Activated naive CD8-positive, alpha-beta T cell treated with anti-CD3 and anti-CD28 coated beads, Interleukin-2, amount 50 U/mL, for 16 hours (primary cell): ENCODE results near the gene DUOXA1.
"Not testable (repeated sequence)": the region's sequence is repeated elsewhere in the genome, so short reads cannot be mapped to it uniquely, and the experiment has no call there.

Source experiments
- DNase-seq: peaks from one replicate; pipeline ENCODE4 v3.0.0-alpha.2; 2020; ENCODE audit warnings: low read depth, low spot score

The DUOXA1 gene

GRCh38 chr15:45113380-45113990, 16.2 kb downstream of the DUOXA1 start:
- no peak for DNase-seq

DNA sequence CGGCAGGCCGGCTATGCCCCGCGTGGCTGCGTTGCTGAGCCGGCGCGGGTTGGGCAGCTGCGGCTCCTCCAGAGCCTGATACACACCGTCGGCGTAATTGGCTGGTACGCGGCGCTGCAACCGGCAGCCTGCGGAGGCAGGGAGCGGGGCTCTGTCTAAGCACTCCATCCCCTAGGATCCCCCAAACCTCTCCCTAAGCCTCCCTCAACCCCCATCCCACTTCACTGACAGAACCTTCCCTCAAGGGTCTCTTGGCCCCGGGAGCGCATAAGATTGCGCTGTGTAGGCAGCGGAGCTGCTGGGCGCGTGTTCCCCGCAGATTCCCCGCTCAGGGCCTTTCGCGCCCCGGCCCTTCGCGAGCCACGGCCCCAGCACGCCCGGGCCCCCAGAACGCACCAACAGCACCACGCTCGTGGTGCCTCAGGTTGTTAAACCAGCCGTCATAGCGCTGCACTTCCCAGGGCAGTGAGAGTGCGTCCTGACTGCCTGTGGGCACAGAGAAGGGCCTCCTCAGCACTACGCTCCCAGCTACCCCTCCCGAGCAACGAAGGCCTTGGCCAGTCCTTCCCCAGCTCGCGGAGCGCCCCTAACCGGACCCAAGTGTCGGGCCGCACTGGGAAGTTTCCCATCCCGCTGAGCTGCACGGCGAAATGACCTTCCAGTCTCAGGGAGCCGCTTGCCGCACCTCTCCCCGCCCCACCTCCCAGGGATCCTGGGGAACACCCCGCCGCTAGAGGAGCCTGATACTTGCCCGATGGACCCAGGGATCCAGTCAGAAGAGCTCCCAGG, 16.9 kb downstream of the DUOXA1 start:
- no peak for DNase-seq

DNA sequence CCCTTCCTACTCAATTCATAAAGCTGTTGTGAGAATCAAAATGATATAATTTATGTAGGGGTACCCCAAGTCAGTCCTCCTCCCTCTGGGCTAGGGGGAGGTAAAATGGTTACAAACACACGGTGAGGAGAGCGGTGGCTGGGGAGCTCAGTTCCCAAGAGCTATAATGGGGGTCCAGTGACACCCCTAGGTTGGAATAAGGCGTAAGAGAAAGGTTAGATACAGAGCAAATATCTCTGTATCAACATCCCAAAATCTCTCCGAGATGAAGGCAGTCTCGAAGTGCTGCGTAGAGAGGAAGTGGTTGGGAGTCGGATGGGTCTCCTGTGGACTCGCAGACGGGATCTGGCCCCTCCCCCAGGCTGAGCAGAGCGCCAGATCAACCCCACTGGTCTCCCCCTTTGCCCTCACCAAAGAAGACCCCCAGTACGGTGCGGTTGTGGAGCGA, 17.5 kb downstream of the DUOXA1 start:
- DNase-seq, result no peak

DNA sequence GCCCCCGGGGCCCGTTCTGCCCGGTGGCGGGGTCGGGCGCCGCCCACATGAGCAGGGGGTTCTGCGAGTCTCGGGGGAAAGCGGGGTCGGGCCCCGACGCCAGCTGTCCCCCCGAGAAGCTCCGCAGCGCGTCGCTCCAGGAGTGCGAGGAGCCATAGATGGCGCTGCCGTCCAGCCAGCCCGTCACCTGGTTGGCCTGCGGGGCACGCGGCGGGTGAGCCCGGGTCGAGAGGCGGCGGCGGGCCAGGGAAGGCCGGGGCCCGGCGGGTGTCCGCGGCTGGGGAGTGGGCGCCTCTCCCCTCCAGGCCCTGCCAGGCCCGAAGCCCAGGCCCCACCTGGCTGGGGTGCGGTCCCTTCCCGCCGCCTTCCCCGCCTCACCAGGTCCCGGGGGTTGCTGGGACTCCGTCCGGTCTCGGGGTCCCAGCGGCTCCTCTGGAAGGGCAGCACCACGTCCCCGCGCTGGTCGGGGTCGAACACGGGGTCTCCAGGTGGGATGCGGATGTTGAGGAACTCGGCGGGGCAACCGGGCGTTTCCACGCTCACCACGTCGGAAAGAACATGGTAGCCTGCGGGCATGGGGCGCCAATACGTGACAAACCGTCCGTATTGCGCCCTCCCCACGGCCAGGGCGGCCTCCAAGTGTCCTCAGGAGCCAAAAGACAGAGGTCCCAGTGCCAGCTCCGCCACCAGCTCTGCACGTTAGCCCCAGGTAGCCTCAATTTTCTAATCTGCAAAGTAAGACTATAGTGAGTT, 18.1 kb downstream of the DUOXA1 start:
- no peak for DNase-seq

DNA sequence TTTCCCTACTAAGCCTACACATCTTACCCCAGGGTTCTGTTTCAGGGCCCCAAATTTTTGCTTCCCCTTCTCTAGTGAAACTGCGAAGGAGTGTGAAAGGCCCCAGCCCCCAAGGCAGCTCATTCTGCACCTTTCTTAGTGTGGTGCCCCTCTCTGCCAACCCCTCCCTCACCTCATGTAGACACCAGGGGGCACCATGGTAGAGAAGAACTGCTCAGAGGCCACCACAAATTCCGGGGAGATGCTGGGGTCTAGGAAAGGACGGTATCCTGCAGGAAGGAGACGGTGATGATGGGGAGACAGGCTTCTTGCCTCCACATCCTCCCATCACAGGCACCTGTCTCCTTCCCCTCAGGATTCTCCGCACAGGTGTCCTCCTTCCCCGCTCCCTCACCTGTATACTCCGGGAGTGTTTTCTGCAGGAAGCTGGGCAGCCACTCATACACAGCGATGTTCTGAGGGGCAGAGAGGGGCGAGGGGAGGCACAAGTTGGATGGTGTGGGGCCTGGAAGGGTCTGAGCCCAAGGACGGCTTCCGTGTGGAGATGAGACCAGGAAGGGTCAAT, 19.3 kb downstream of the DUOXA1 start:
- DNase-seq, result no peak

DNA sequence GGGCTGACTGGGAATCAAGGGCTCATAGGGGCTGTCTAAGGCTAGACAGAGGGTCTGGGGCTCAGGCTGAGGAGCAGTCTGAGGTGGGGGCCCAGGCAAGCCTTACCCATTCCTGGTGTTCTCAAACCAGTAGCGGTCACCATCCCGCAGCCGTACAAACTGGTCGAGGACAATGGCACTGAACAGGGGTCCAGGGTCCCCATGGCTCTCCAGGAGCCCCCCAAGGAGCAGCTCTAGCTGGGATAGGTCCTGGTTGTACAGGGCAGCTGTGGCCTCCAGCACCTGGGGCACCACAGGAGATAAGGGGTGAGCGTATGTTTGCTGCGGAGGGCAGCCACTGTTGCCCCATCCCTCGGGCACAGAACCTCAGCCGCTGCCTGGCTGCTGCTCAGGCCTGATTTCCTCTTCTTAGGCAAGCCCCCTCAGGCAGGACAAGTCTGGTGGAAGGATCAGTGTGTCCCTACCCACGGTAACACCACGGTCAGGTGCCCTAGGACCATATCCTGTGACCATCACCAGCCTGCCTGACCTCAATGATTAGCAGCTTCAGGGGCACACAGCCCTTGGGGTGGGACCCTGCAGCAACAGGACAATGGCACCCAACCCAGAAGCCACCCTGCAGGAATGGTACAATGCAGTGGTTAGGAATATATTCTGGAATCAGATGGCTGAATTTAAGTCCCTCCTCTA, 21.6 kb downstream of the DUOXA1 start:
- DNase-seq, result no peak

- no peak for DNase-seq
Measured at GRCh38 chr15:45106002-45106790, 23.5 kb downstream of the DUOXA1 start.

DNA sequence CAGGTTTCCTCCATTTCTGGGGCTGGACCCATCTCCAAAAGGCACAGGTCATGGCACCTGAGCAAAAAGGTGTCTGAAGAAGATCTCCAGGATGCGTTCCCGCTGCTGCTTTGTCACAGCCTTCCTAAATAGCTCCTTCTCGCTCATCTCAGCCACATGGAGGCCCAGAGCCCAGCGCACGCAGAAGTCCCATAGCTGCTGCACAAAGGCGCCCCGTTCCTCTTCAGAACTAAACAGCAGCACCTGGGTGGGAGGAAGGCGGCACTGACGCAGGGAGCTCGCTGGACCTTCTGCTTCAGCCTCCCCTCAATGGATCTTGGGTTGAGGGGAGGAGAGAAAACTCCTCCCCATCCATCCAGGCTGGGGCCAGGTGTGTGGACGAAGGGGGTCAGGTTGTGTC, 24.1 kb downstream of the DUOXA1 start:
- DNase-seq, result no peak

- DNase-seq, result not testable (repeated sequence)
Measured at GRCh38 chr15:45104170-45104569, 25.5 kb downstream of the DUOXA1 start.

DNA sequence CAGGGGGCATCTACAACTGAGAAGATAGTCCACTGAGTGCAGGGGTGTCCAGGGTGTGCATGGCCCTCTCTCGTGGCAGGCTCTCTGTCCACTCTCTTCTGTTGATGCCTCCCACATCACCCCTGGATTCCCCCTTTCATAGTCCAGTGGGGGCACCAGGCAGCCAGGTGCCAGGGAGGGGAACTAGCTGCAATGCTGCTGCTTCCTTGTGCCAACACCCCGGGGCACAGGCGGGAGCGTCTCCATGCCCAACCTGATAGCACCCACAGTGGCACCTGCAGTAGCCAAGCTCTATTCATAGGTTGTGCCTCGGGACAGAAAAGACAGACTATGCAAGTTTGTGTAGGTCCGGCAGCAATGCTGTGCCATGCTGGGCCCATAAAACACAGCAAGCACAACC, 27.5 kb downstream of the DUOXA1 start:
- DNase-seq, result no peak

GRCh38 chr15:45101749-45102148, 27.9 kb downstream of the DUOXA1 start:
- DNase-seq, result no peak

DNA sequence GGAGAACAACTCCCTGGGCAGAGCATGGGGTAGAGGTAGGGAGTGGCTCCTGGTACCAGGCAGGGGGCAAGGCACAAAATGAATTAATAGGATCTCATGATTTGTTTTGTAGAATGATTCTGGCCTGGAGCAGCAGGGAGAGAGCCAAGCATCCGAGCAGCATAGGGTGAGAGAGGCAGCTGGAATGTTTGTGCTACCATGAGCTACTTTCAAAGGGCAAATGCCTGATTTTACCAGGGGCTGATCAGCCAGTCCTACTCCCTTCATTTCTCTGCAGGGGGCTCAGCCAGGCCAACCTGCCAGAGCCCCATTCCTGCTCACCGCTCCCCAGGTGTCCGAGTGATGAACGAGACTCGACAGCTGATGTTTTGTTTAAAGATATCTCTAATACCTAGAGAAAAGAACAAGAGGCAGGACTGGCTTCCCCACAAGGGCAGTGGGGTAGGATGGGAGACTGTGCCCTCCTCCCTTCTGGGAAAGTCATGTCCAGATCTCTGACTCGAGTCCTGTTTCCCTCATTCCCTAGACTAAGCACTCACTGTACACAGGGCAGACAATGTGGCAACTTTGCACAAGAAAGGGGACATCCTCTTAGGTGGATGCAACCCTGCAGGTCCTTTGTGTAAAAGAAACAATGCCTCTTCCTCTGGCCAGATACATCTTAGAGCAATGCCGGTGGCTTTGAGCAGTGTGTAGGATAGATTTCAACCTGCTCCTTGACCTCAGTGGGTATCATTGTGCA, 28.6 kb downstream of the DUOXA1 start:
- DNase-seq, result no peak

GRCh38 chr15:45099549-45100165, 30.0 kb downstream of the DUOXA1 start:
- DNase-seq, result no peak

DNA sequence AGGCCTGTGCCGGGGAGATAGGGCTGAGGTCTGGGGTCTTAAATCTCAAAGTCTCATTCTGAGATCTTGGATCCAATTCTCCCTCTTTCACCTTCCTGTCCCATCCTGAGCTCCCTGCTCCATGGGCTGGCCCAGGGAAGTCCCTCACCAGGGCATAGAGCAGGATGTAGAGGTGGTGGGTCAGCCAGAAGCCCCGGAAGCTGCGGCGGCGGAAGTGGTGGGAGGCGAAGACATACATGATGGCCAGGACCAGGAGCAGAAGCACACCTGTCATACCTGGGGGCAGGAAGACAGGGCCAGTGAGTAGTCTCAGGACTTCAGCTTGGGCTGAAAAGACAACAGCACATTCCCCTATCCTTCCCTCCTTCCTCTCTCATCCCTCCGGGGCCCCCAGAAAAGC, 32.2 kb downstream of the DUOXA1 start:
- DNase-seq, result no peak

- DNase-seq, result no peak
Measured at GRCh38 chr15:45095661-45096060, 34.0 kb downstream of the DUOXA1 start.

DNA sequence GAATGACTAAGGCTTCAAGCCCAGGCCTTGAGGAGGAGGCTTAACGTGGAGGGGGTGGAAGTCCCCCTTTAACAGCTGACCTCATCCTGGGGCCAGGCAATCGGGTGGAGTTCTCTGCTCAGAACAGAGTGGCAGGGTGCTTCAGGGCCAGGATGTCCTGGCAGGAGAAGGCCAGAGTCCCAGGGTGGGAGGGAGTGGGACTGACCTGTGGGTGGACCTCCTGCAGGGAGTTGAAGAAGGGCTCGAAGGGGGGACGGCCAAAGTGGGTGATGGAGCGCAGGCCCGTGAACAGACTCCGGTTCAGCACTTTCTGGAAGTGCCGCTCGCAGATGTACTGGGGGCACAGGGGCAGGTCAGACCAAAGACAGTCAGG, 35.3 kb downstream of the DUOXA1 start:
- DNase-seq, result no peak

DNA sequence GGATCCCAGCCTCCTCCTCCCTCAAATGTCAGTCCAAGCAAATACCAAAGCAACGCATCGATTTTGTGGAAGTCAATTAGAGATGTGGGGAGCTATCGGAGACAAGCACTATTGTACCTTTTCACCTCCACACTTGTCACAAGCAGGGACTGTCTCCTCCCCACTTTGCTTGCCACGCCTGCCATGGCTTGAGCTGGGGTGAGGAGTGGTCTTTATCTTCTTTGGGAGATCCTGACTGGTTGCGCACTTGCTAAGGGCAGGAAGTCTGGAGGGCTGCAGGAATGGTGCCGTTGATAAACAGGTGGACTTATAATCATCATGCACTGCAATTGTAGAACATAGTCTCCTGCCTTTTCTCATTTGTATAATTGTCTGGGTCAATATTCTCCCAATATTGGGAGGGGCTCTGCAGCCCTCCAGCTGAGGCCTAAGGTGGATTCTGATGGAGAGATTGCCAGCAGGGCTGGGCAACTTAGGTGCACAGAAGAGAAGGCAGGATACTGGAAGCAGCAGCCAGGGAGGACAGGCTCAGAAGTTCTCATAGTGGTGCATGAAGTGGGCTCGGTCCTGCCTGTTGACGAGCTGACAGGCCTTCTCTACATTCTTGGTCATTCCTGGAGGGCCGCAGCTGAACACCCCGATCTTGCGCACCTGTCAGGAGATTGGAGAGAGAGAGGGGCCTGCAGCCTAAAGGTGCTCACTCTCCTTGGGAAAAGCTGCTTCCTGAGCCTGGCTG, 35.9 kb downstream of the DUOXA1 start:
- DNase-seq, result no peak

DNA sequence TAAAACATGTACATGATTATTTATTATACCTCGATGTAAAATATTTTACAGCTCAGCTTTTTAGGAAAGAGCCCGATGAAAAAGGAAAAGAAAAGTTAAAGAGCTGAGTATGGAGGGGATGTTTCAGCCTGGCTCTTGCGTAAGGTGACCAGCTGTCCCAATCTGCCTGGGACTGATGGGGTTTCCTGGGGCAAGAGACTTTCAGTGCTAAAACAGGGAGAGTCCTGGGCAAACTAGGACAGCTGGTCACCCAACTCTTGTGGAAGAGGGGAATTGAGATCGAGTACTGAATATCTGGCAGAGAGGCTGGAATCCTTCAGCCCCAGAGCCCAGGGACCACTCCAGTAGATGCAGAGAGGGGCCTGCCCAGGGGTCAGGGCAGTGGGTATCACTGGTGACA, 36.7 kb downstream of the DUOXA1 start:
- no peak for DNase-seq

GRCh38 chr15:45091576-45091975, 38.1 kb downstream of the DUOXA1 start:
- no peak for DNase-seq
